Measurements from ENCODE around the gene MELK.

MELK gene

GRCh38 chr9:36590231-36590630 is 17.5 kb downstream of the MELK start:
- TF ChIP-seq RAD21 (IDR thresholded peaks at IDR 0.05; ENCODE audit: low read depth) = no peak
- no peak for TF ChIP-seq REST (IDR thresholded peaks at IDR 0.05; ENCODE audit: low read depth)
- TF ChIP-seq, protein P1, sequence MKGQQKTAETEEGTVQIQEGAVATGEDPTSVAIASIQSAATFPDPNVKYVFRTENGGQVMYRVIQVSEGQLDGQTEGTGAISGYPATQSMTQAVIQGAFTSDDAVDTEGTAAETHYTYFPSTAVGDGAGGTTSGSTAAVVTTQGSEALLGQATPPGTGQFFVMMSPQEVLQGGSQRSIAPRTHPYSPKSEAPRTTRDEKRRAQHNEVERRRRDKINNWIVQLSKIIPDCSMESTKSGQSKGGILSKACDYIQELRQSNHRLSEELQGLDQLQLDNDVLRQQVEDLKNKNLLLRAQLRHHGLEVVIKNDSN (IDR thresholded peaks at IDR 0.05) = no peak
- TF ChIP-seq EP300 (IDR thresholded peaks at IDR 0.05; ENCODE audit: borderline replicate concordance) = no peak
- no peak for TF ChIP-seq CEBPB (IDR thresholded peaks at IDR 0.05)
- no peak for TF ChIP-seq YY1 (IDR thresholded peaks at IDR 0.05; ENCODE audit: low read depth)
- no peak for TF ChIP-seq TAF1 (IDR thresholded peaks at IDR 0.05; ENCODE audit: low read depth)
- no peak for TF ChIP-seq EGR1 (IDR thresholded peaks at IDR 0.05)
- TF ChIP-seq FOXM1 (IDR thresholded peaks at IDR 0.05; ENCODE audit: borderline replicate concordance, low read depth) = no peak
- no peak for TF ChIP-seq ZBTB7A (IDR thresholded peaks at IDR 0.05; ENCODE audit: low read depth)
- no peak for TF ChIP-seq TEAD4 (IDR thresholded peaks at IDR 0.05)
- no peak for TF ChIP-seq CREB1 (IDR thresholded peaks at IDR 0.05; ENCODE audit: low read depth)
- TF ChIP-seq NFIC (IDR thresholded peaks at IDR 0.05) = no peak
- no peak for TF ChIP-seq MAX (IDR thresholded peaks at IDR 0.05)
- TF ChIP-seq TCF12 (IDR thresholded peaks at IDR 0.05; ENCODE audit: low read depth) = no peak

- TF ChIP-seq EP300 (IDR thresholded peaks at IDR 0.05; ENCODE audit: borderline replicate concordance) = no peak
- no peak for TF ChIP-seq NFIC (IDR thresholded peaks at IDR 0.05)
- no peak for TF ChIP-seq YY1 (IDR thresholded peaks at IDR 0.05; ENCODE audit: low read depth)
- TF ChIP-seq, protein P1 (IDR thresholded peaks at IDR 0.05) = no peak
Measured at GRCh38 chr9:36592801-36593583, 20.3 kb downstream of the MELK start.

GRCh38 chr9:36594213-36594612 is 21.5 kb downstream of the MELK start:
- TF ChIP-seq EP300 (IDR thresholded peaks at IDR 0.05; ENCODE audit: borderline replicate concordance) (no peak), EGR1 (IDR thresholded peaks at IDR 0.05) (no peak), FOXM1 (IDR thresholded peaks at IDR 0.05; ENCODE audit: borderline replicate concordance, low read depth) (no peak), TCF12 (IDR thresholded peaks at IDR 0.05; ENCODE audit: low read depth) (no peak), NFIC (IDR thresholded peaks at IDR 0.05) (no peak), CREB1 (IDR thresholded peaks at IDR 0.05; ENCODE audit: low read depth) (no peak)

- TF ChIP-seq, protein P1 (IDR thresholded peaks at IDR 0.05) = no peak
- TF ChIP-seq ZBTB7A (IDR thresholded peaks at IDR 0.05; ENCODE audit: low read depth) (no peak), REST (IDR thresholded peaks at IDR 0.05; ENCODE audit: low read depth) (no peak), CREB1 (IDR thresholded peaks at IDR 0.05; ENCODE audit: low read depth) (no peak), CEBPB (IDR thresholded peaks at IDR 0.05) (no peak)
Measured at GRCh38 chr9:36597412-36598178, 24.9 kb downstream of the MELK start.

GRCh38 chr9:36598273-36598672 is 25.6 kb downstream of the MELK start:
- TF ChIP-seq NFIC (IDR thresholded peaks at IDR 0.05) (no peak), EGR1 (IDR thresholded peaks at IDR 0.05) (no peak), MAX (IDR thresholded peaks at IDR 0.05) (no peak), ZBTB7A (IDR thresholded peaks at IDR 0.05; ENCODE audit: low read depth) (no peak), CREB1 (IDR thresholded peaks at IDR 0.05; ENCODE audit: low read depth) (no peak), TEAD4 (IDR thresholded peaks at IDR 0.05) (no peak), CEBPB (IDR thresholded peaks at IDR 0.05) (no peak), YY1 (IDR thresholded peaks at IDR 0.05; ENCODE audit: low read depth) (no peak), RAD21 (IDR thresholded peaks at IDR 0.05; ENCODE audit: low read depth) (no peak), FOXM1 (IDR thresholded peaks at IDR 0.05; ENCODE audit: borderline replicate concordance, low read depth) (no peak), REST (IDR thresholded peaks at IDR 0.05; ENCODE audit: low read depth) (no peak), TAF1 (IDR thresholded peaks at IDR 0.05; ENCODE audit: low read depth) (no peak), TCF12 (IDR thresholded peaks at IDR 0.05; ENCODE audit: low read depth) (no peak), EP300 (IDR thresholded peaks at IDR 0.05; ENCODE audit: borderline replicate concordance) (no peak)
- TF ChIP-seq, protein P1 (IDR thresholded peaks at IDR 0.05) = no peak
